NCI-H2196 (cell line): ENCODE measurements around the gene DPPA5.
A peak's percentile ranks its signal among the peaks of the same experiment; 100 is the strongest.
"Not testable (repeated sequence)": the region's sequence is repeated elsewhere in the genome, so short reads cannot be mapped to it uniquely, and the experiment has no call there.

Experiments used
- DNase-seq: peaks from one replicate; lab custom pipeline; 2025; ENCODE audit not compliant: unreplicated experiment; lab: John Stamatoyannopoulos, UW

DPPA5 gene

GRCh38 chr6:73364549-73364948 lies 10.5 kb upstream of the DPPA5 start:
- no peak for DNase-seq

GRCh38 chr6:73364121-73364520 lies 10.0 kb upstream of the DPPA5 start:
- DNase-seq = no peak

- no peak for DNase-seq
Measured at GRCh38 chr6:73363537-73363875, 9.4 kb upstream of the DPPA5 start.

- DNase-seq = no peak
Measured at GRCh38 chr6:73362869-73363536, 8.9 kb upstream of the DPPA5 start.

GRCh38 chr6:73362358-73362757 lies 8.3 kb upstream of the DPPA5 start, which contains the start of gene KHDC3L:
Gene KHDC3L (plus strand): TSS chr6:73362658. CDS start chr6:73362730, 72 bp downstream.
- DNase-seq = no peak

- no peak for DNase-seq
Measured at GRCh38 chr6:73349311-73349710, 4.8 kb downstream of the DPPA5 start.

- DNase-seq = no peak
Measured at GRCh38 chr6:73348550-73349204, 5.4 kb downstream of the DPPA5 start.

- no peak for DNase-seq
Measured at GRCh38 chr6:73343164-73343563, 10.9 kb downstream of the DPPA5 start.

- DNase-seq = no peak
Measured at GRCh38 chr6:73342174-73342573, 11.9 kb downstream of the DPPA5 start.

GRCh38 chr6:73341335-73341734 lies 12.7 kb downstream of the DPPA5 start:
- no peak for DNase-seq

GRCh38 chr6:73340048-73340447 lies 14.0 kb downstream of the DPPA5 start:
- DNase-seq = no peak

- no peak for DNase-seq
Measured at GRCh38 chr6:73339340-73339739, 14.7 kb downstream of the DPPA5 start.

GRCh38 chr6:73329201-73329600 lies 24.9 kb downstream of the DPPA5 start:
- no peak for DNase-seq

- DNase-seq = no peak
Measured at GRCh38 chr6:73328790-73329189, 25.3 kb downstream of the DPPA5 start.

- no peak for DNase-seq
Measured at GRCh38 chr6:73325656-73326055, 28.4 kb downstream of the DPPA5 start.

GRCh38 chr6:73323323-73323722 lies 30.8 kb downstream of the DPPA5 start:
- DNase-seq = no peak

GRCh38 chr6:73314577-73315492 lies 39.2 kb downstream of the DPPA5 start:
- no peak for DNase-seq

GRCh38 chr6:73310503-73310845 lies 43.6 kb downstream of the DPPA5 start:
- not testable (repeated sequence) for DNase-seq

- DNase-seq = peak; percentile 68
Measured at GRCh38 chr6:73309785-73310502, 44.1 kb downstream of the DPPA5 start.

GRCh38 chr6:73309535-73309784 lies 44.6 kb downstream of the DPPA5 start:
- DNase-seq = no peak

GRCh38 chr6:73308712-73309534 lies 45.2 kb downstream of the DPPA5 start:
- peak; percentile 33 for DNase-seq
